ENCODE results near the gene OR10G7. TPM values are rescaled to one million over a fixed set of nuclear protein-coding genes. Genes with fewer than 3 reads are reported as not detected.

OR10G7 gene
- total RNA-seq, 3 donors from 2014 or later = not detected

- DNase-seq (peak; percentile 58 to 63 (median 62)), ATAC-seq (peak; percentile 86)
- peak; percentile 35 for TF ChIP-seq CTCF (IDR thresholded peaks at IDR 0.05)
- Histone ChIP-seq H3K4me1 (ENCODE audit: low read depth) (peaks cover 4% of the 10 kb centered on the region), H3K9me3 (no peaks in the 10 kb centered on the region), H3K36me3 (ENCODE audit: low read depth) (no peaks in the 10 kb centered on the region), H3K4me3 (no peak overlapping the region)
- intact Hi-C loops (cut with DNase I, micrococcal nuclease) = loop anchor here in 1 of 2 donors (5.0 kb wide), 1 partner anchor 123 kb away; no protein-coding TSS in a partner anchor
Measured at GRCh38 chr11:124069429-124070401, 28.6 kb upstream of the OR10G7 start.

- intact Hi-C loops (cut with DNase I, micrococcal nuclease) = no loop called here
- no peaks in the 10 kb centered on the region for H3K36me3 ChIP-seq (ENCODE audit: low read depth)
- ATAC-seq = no peak
Measured at GRCh38 chr11:124068601-124069110, 27.5 kb upstream of the OR10G7 start.

GRCh38 chr11:124052966-124053365 is 11.8 kb upstream of the OR10G7 start:
- no peak for DNase-seq
- Histone ChIP-seq H3K4me3 (no peak overlapping the region), H3K4me1 (ENCODE audit: low read depth) (no peaks in the 10 kb centered on the region), H3K36me3 (ENCODE audit: low read depth) (no peaks in the 10 kb centered on the region), H3K9me3 (no peaks in the 10 kb centered on the region)
- no peak for TF ChIP-seq CTCF (IDR thresholded peaks at IDR 0.05)
- no peak for ATAC-seq
- intact Hi-C loops (cut with DNase I, micrococcal nuclease) = no loop called here

More at GRCh38 chr11:124068601-124069110, 27.5 kb upstream of the OR10G7 start:
- Histone ChIP-seq H3K9me3 (no peaks in the 10 kb centered on the region), H3K4me1 (ENCODE audit: low read depth) (peaks cover 4% of the 10 kb centered on the region), H3K4me3 (no peak overlapping the region)
- TF ChIP-seq CTCF (IDR thresholded peaks at IDR 0.05) = no peak
- no peak for DNase-seq

GRCh38 chr11:124050748-124051147 is 9.6 kb upstream of the OR10G7 start:
- intact Hi-C loops (cut with DNase I, micrococcal nuclease) = no loop called here
- no peak overlapping the region for H3K4me3 ChIP-seq
- no peaks in the 10 kb centered on the region for H3K9me3 ChIP-seq
- no peak for TF ChIP-seq CTCF (IDR thresholded peaks at IDR 0.05)
- ATAC-seq (no peak), DNase-seq (no peak)
- H3K4me1 ChIP-seq (ENCODE audit: low read depth) = no peaks in the 10 kb centered on the region
- no peaks in the 10 kb centered on the region for H3K36me3 ChIP-seq (ENCODE audit: low read depth)

- H3K4me3 ChIP-seq = no peak overlapping the region
- DNase-seq (no peak), ATAC-seq (no peak)
- no peak for TF ChIP-seq CTCF (IDR thresholded peaks at IDR 0.05)
- H3K4me1 ChIP-seq (ENCODE audit: low read depth) = no peaks in the 10 kb centered on the region
- H3K36me3 ChIP-seq (ENCODE audit: low read depth) = no peaks in the 10 kb centered on the region
- intact Hi-C loops (cut with DNase I, micrococcal nuclease) = no loop called here
- H3K9me3 ChIP-seq = no peaks in the 10 kb centered on the region
Measured at GRCh38 chr11:124043420-124043819, 2.3 kb upstream of the OR10G7 start.
